GM21529 (cell line): ENCODE measurements around the gene GJB5.
"Not testable (repeated sequence)": the region's sequence is repeated elsewhere in the genome, so short reads cannot be mapped to it uniquely, and the experiment has no call there.

ENCODE experiments used
- ATAC-seq: cut with Tn5 transposase; IDR thresholded peaks from one replicate; pipeline ENCODE4 v1.9.1; 2021; ENCODE audit not compliant: unreplicated experiment

GJB5 gene

GRCh38 chr1:34754964-34755637 is at the start of gene GJB5:
Gene GJB5, plus strand, starts transcription at chr1:34755047. Its CDS starts 2,284 bp downstream, at chr1:34757331.
- ATAC-seq = no peak

DNA sequence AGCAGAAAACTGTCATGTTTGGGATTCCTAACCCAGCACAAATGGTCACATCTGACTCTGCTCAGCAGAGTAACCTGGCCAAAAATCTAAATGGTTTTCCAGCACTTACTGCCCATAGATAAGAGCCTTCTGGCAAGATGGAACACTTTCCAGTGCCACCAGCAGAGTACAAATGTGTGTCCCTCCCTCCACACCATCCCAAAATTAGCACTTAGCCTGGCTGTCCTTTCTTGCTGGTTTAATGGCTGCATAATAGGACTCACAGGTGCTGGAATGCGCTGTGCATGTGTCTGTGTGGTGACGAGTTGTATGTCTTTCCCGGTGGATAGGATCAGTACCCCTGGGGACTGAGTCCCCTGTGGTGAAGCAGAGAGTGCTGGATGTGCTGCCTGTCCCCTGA is 49.8 kb upstream of the GJB5 start:
- no peak for ATAC-seq

GRCh38 chr1:34708106-34708505 is 46.7 kb upstream of the GJB5 start:
- no peak for ATAC-seq

GRCh38 chr1:34709547-34709946 is 45.3 kb upstream of the GJB5 start:
- no peak for ATAC-seq

DNA sequence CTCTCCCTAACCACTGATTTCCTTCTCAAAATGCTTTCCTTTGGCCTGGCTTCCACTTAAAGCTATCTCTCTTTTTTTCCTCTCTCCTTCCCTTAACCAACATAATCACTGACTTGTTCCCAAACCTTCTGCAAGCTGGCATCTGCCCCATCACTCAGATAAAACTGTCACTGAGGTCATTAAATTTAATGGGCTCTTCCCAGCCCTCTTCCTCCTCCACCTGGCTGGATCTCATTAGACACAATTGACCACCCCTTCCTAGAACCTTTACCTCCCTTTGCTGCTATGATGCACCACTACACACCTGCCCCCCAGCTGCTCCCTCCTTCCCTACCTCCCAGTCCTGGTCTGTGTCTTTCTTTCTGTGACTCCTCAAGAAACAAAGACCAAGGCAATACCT is 44.0 kb upstream of the GJB5 start:
- ATAC-seq = no peak

GRCh38 chr1:34711485-34711884 is 43.4 kb upstream of the GJB5 start:
- ATAC-seq = no peak

DNA sequence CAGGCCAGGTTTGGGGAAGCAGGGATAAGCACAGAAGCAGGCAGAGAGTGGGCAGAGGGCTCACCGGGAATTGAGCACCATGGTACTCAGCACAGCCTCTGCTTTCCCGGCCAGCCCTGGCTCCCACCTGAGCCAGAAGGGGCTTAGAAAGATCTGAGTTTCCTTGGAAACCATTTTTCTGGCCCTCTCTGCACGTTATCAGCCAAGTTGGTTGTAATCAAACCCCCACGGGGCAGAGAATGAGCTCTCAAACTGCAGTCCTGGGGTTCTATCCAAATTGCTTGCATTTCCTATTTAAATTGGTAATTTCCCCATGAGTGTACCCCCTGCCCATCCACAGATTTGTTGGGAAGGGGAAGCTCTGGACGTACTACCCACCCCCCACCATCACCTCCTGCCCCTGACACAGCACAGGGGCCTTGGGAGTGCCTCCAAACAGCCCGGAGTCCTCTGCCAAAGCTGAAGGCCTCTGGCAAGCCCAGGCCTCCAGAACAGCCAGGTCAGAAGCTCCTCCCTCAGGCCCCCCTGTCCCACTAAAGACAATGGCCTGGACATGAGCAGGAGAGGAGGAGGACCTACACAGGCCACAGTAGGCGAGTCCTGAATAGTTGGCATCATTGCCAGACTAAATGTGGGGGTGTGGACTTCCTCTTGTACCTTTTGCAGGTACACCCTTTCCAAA is 42.7 kb upstream of the GJB5 start:
- no peak for ATAC-seq

- ATAC-seq = no peak
Observed at GRCh38 chr1:34713443-34713842, 41.4 kb upstream of the GJB5 start.

GRCh38 chr1:34714386-34714785 is 40.5 kb upstream of the GJB5 start:
- ATAC-seq = no peak

GRCh38 chr1:34715139-34715538 is 39.7 kb upstream of the GJB5 start:
- ATAC-seq = no peak

- ATAC-seq = no peak
Observed at GRCh38 chr1:34721241-34721640, 33.6 kb upstream of the GJB5 start.

- ATAC-seq = no peak
Observed at GRCh38 chr1:34721646-34722355, 33.0 kb upstream of the GJB5 start.

- ATAC-seq = no peak
Observed at GRCh38 chr1:34726861-34727260, 28.0 kb upstream of the GJB5 start.

DNA sequence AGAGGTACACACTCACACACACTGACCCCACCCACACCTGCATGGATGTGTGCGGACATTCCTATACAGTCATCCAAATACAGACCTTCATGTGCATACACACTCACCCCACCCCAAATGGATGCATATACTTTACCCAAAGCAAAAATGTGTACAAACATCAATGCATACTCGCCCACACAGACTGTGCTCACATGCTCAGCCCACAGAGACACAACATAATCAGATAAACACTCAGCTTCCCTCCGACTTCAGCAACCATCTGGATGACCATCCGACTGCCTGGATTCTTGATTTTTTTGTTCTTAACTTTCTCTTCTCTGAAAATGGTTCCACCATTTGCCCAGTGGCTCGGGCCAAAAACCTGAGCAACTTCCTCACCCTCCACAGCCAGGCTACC is 24.4 kb upstream of the GJB5 start:
- ATAC-seq = no peak

GRCh38 chr1:34732831-34733230 is 22.0 kb upstream of the GJB5 start:
- not testable (repeated sequence) for ATAC-seq

- ATAC-seq = no peak
Observed at GRCh38 chr1:34736692-34737091, 18.2 kb upstream of the GJB5 start.

DNA sequence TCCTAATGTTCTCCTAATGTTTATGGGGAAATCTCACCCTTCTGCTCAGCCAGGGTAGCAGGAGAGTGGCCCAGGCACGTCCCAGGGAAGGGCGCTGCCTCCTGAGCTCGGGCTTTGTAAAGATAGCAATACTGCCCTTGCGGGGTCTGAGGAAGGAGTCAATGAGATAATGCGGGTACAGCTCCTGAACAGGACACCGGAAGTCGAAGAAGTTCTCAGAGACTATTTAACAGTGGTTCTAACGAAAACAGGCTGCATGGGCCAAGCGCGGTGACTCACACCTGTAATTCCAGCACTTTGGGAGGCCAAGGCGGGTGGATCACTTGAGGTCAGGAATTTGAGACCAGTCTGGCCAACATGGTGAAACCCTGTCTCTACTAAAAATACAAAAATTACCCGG is 17.6 kb upstream of the GJB5 start:
- not testable (repeated sequence) for ATAC-seq

GRCh38 chr1:34739613-34740012 is 15.2 kb upstream of the GJB5 start:
- ATAC-seq = no peak

- no peak for ATAC-seq
Observed at GRCh38 chr1:34740161-34740868, 14.5 kb upstream of the GJB5 start.

- no peak for ATAC-seq
Observed at GRCh38 chr1:34742667-34743270, 12.1 kb upstream of the GJB5 start.

DNA sequence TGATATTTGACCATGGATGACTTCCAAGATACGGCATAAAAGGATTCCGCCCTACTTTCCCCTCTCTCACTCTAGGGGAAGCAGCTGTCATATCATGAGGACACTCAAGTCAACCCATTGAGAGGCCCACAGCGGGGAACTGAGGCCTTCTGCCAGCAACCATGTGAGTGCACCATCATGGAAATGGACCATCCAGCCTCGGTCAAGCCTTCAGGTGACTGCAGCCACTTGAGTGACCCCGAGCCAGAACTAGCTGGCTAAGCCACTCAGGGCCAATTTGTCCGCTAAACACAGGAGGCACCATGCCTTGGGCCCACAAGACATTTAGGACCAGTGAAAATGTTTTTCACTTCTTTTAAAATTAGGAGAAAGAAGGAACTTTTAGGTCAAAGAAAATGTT is 11.1 kb upstream of the GJB5 start:
- ATAC-seq = no peak
